HG02759 (cell line): ENCODE measurements around the gene TUBA4A.
A peak's percentile ranks its signal among the peaks of the same experiment; 100 is the strongest.

Source experiments
- ATAC-seq: cut with Tn5 transposase; IDR thresholded peaks from one replicate; pipeline ENCODE4 v1.9.1; 2021; ENCODE audit warnings: mild to moderate bottlenecking, moderate library complexity; ENCODE audit not compliant: unreplicated experiment

TUBA4A gene

GRCh38 chr2:219253753-219254589 is at the start of gene TUBA4A:
TSS of gene TUBA4A (minus strand) at chr2:219253918. CDS start at chr2:219253858, 60 bp downstream.
- peak; percentile 58 for ATAC-seq

DNA sequence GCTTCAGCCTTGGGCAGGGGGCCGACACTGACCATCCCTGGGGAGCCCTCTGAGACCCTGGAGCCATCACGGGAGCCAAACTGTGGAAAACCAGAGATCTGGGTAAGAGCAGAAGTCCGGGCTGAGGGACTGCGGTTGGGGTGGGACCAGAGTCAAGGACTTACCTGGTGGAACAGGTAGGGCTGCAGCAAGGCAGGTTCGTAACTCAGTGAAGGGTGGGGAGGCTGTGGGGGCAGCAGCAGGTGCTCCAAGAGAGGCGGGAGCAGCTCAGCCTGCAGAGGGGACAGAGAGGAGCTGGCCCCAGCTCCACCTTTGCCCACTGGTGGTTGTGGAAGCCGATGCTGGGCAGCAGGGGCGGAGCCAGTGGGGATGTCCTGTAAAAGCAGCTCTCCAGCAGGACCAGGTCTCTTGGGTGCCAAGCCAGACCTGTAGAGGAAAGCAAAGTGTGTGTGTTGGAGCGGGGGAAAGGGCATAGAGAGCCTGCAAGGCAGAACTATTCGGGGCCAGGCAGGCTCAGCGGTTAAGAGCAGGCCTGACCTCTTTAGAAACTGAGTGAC is 48.8 kb upstream of the TUBA4A start:
- ATAC-seq, result no peak

DNA sequence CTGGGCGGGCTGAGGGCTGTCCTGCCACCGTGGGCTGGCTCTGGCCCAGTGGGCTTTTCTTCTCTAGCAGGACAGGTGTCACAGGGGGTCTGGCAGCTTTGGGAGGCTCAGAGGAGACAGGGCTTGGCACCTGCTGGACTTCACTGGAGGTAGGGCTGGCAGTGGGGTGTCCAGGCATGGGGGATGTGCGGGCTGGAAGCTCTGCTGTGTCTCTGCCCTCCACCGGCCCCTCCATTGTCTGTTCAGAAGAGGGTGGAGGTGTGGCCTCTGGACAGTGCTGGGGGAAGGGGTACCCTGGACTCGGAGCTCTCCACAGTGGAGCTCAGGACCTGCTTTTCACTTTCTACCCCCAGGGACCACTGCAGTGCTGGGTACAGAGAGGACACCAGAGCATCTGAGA is 46.3 kb upstream of the TUBA4A start:
- ATAC-seq, result no peak

- ATAC-seq, result no peak
Observed at GRCh38 chr2:219299372-219299760, 45.6 kb upstream of the TUBA4A start.

GRCh38 chr2:219298759-219299371 is 45.1 kb upstream of the TUBA4A start:
- peak; percentile 50 for ATAC-seq

DNA sequence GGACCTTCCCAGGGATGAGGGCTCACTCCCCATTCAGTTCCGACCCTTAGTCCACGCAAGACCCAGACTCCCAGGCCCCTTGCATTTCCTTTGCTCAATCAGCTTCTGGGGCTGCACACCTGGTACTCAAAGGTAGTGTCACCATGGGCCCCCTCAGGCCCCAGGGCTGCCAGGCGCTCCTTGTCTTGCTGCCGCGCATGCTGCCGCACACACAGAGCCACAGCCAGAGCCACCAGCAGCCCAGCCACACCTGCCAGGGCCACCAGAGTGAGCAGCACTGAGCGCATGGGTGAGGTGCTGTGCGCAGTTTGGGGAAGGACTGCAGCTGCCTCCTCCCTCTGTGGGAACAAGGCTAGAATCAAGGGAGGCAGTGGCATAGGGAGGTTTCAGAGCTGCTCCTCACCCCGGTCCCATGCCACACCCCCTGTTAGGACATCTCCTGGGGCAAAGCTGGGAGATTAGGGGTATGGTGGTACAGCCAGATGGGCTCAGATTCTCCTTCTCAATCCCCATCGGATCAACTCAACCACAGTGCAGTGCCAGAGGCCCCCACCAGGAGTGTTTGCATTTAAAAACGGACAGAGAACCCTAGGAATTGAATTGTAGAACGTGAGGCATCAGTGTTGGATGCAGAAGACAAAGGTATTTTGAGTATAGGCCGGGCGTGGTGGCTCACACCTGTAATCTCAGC is 44.2 kb upstream of the TUBA4A start:
- no peak for ATAC-seq

DNA sequence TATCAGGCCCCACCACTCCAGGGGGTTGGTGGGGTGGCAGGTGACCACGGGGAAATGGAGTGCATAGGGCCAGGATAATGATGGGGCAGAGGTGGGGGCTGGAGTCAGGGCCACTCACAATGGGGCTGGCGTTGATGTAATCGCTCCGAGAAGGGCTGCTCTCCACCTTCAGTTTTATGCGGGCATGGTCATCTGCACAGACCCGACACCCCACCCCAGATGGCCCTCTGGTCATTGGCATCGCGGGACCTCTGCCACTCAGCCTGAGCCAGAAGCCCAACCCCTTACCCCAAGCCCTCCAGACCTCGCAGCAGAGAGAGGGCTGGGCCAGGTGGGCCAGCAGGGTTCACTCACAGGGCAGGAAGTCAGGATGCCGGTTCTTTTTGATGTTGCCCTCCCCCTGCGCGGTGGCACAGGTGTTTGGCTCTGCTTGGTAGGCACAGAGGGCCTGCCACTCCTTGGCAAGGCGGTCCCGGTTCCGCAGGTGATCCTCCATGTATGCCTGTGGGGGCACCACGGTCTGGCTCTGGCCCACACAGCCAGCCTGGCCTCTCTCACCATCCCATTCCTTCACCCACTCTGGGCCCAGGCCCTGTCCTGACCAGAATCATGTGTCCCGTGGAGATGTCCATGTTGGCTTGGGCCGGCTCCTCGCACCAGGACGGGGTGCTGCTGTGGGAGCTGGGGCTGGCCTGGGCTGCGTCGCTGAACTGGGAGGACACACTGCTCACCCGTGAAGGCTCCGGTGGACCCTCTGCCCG is 43.1 kb upstream of the TUBA4A start:
- ATAC-seq, result no peak

DNA sequence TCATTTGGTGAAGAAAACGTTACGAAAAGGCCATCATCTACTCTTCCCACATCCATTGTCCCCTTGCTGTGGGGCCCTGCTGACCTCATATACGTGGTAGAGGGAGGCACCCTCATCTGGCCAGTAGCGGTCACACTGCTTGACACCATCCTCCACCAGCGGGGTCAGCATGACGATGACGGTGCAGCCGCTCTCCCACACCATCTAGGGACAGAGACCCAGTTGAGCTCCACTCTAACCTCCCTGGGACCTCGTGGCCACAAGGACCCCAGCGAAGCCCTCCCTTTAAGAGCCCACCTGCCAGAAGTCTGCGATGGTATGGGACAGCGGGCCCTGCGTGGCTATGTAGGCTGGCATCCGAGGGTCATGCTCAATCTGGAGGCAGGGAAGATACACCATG is 42.4 kb upstream of the TUBA4A start:
- ATAC-seq, result no peak

DNA sequence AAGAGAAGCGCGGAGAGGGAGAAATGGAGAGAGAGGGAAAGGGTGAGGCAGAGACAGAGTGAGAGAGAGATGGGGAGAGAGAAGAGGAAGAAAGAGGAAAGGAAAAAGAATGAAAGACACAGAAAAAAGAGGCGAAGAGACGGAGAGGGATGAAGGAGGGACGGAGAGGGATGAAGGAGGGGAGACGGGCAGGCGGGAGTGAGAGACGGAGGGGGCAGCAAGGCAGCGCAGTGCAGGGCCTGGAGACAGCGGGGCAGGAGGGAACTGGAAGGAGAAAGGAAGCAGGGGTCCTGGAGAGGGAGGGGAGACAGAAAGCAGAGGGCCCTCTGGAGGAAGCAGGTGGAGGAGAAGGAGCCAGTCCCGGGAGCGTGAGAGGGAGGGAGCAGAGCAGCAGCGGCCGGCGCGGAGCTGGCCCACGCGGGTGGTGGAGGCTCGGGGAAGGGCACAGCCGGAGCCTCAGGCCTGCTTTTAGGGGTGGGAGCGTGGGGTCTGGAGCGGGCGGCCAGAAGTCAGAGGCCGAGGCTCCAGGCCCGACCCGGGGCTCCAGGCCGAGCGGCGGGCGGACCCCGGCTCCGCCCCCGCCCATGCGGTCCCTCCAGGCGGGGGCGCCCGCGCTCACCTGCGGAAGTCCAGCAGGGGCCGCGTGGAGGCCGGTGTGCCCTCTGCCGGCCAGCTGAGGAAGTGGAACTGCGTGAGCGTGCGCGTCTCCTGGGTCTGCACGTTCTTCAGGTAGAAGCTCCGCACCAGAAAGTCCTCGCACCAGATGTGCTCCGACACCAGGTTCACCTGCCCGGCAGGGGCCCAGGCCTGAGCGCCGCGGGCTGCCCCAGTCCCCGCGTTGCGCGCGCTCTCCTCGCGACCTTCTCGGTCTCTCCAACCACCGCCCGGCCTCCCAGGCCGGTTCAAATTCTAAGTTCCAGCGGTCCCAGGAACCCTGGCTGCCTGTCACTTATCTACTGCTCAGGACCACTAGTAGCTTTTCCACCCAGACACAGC is 40.9 kb upstream of the TUBA4A start:
- ATAC-seq, result peak; percentile 87

- ATAC-seq, result no peak
Observed at GRCh38 chr2:219293736-219294231, 40.1 kb upstream of the TUBA4A start.

GRCh38 chr2:219292616-219293015 is 38.9 kb upstream of the TUBA4A start:
- ATAC-seq, result no peak

DNA sequence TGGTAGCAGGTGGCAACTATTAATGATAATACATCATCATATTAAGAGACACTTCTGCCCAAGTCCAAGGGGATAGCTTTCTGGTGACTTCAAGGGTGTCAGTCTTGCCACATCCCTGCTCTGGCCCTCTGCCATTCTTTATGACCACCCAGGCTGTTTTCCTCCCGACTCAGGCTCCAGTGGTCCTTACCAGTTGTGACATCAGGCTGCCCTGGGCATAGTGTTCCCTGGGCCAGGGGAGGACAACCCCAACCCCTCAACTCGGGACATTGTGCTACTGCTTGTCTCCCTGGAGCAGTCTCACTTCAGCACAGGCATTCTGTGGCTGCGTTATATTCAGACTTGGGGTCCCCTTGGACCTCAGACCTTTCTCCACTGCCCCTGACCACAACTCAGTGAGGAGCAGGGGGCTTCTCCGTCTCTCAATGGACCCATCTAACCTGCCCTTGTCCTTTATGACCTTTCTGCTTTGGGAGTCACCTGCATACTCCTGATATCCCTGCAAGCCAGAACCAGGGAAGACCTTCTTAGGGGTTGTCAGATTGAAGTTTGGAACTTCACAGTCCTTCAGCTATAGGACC is 38.3 kb upstream of the TUBA4A start:
- no peak for ATAC-seq

DNA sequence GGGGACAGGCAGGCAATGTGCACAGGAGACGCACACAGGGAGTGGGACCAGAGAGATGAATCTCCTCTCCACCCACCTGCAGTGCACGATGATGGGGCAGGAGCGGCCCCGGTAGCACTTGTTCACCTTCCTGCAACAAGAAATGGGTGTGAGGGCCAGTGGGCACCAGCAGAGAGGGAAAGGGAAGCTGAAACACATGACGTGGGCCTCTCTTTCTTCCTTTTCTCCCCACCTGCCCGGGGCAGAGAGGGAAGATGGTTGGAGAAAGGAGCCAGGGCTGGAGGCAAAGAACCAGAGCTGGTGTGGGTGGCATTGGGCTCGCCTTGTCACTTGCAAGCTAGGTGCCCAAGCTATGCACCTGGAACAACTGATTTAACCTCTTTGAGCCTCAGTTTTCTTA is 37.7 kb upstream of the TUBA4A start:
- ATAC-seq, result no peak

GRCh38 chr2:219290381-219291171 is 36.9 kb upstream of the TUBA4A start:
- no peak for ATAC-seq

GRCh38 chr2:219289537-219290361 is 36.0 kb upstream of the TUBA4A start:
- no peak for ATAC-seq

GRCh38 chr2:219289195-219289536 is 35.4 kb upstream of the TUBA4A start:
- no peak for ATAC-seq

- ATAC-seq, result no peak
Observed at GRCh38 chr2:219287580-219288265, 34.0 kb upstream of the TUBA4A start.
